Pericardium fibroblast (primary cell): ENCODE data around the gene HRG. TPM values are rescaled to one million over a fixed set of nuclear protein-coding genes. Genes with fewer than 3 reads are reported as not detected.

ENCODE experiments used
- total RNA-seq: library from RNA; depleted of rRNA; stranded (reverse); fragments of >200 nt; gene quantifications from 2 replicates; pipeline ENCODE4 v1.2.3, GENCODE V29; 2015

Gene HRG
- total RNA-seq, result not detected in 2 replicates

GRCh38 chr3:186665625-186666188 is at the start of gene HRG:
Gene HRG, plus strand, starts transcription at chr3:186666014. Its CDS starts 18 bp downstream, at chr3:186666032.

GRCh38 chr3:186639778-186640472 is 25.9 kb upstream of the HRG start, which contains the start of gene FETUB:
Gene FETUB, plus strand, starts transcription at chr3:186640399. Its CDS starts 62 bp downstream, at chr3:186640461.

GRCh38 chr3:186717039-186717457 is 51.2 kb downstream of the HRG start, which contains the start of gene KNG1:
Gene KNG1, plus strand, starts transcription at chr3:186717359. Its CDS starts 184 bp downstream, at chr3:186717543.

Other genes starting within 250 kb of the HRG start
- gene CRYGS, start 121.6 kb upstream of the HRG start, total RNA-seq, result 0.70 and 1.1 TPM in 2 replicates
- gene TBCCD1, start 98.7 kb upstream of the HRG start, total RNA-seq, result 9.4 and 10.3 TPM in 2 replicates
- 38.6 and 54.4 TPM in 2 replicates for gene DNAJB11, start 95.3 kb upstream of the HRG start, total RNA-seq
- gene AHSG, start 53.0 kb upstream of the HRG start, total RNA-seq, result not detected in 2 replicates
- not detected in 2 replicates for gene FETUB, start 25.6 kb upstream of the HRG start, total RNA-seq
- not detected in 2 replicates for gene KNG1, start 51.3 kb downstream of the HRG start, total RNA-seq
- gene EIF4A2, start 117.6 kb downstream of the HRG start, total RNA-seq, result 267 and 306 TPM in 2 replicates
- gene RFC4, start 140.5 kb downstream of the HRG start, total RNA-seq, result 11.7 and 12.3 TPM in 2 replicates
- gene ADIPOQ, start 176.7 kb downstream of the HRG start, total RNA-seq, result under 0.01 TPM in 1 of 2 replicates, not detected in the other